ENCODE results near the gene CSTPP1. TPM values are rescaled to one million over a fixed set of nuclear protein-coding genes. Genes with fewer than 3 reads are reported as not detected.

Gene CSTPP1
- total and polyA plus RNA-seq, 5 experiments from 2014 or later: 13.2 to 20.4 (median 16.1) TPM

- Mint-ChIP-seq H3K4me3 (no peak overlapping the region), H3K4me1 (no peaks in the 10 kb centered on the region), H3K27me3 (no peaks in the 10 kb centered on the region), H3K9me3 (no peaks in the 10 kb centered on the region), H3K27ac (peak overlapping the region in 1 of 10 donors; percentile 76), H3K36me3 (peaks cover 0 to 2% (median 0%) of the 10 kb centered on the region in 3 donors)
- ATAC-seq (no peak), DNase-seq (no peak)
- POLR2A ChIA-PET: no interaction called here
Measured at GRCh38 chr11:47125083-47125482, 188.5 kb downstream of the CSTPP1 start.

DNA sequence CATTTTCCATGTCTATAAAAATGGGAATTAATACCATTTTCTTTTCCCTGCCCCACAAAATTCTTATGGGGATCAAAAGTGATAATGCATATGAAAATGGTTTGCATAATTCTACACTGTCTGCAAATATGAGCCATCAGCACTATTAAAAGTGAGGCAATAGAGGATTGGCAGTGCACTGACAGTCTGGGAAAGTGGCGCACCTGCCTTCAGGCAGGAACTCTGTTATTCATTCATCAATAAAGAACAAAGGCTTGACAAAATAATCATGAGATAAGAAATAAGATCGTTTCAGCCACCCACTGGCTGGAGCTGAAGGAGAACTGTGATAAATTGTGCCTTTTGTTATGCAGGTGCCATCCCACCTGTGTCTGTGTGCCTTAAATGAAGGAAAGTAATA is 190.7 kb downstream of the CSTPP1 start:
- ATAC-seq: no peak
- Mint-ChIP-seq H3K4me3 (no peak overlapping the region), H3K36me3 (peaks cover 0 to 2% (median 0%) of the 10 kb centered on the region in 3 donors), H3K27ac (no peak overlapping the region), H3K9me3 (no peaks in the 10 kb centered on the region), H3K4me1 (peaks cover 0 to 2% (median 0%) of the 10 kb centered on the region in 4 donors), H3K27me3 (no peaks in the 10 kb centered on the region)
- POLR2A ChIA-PET: no interaction called here
- no peak for DNase-seq

GRCh38 chr11:47130543-47130942 is 194.0 kb downstream of the CSTPP1 start:
- H3K27ac Mint-ChIP-seq: no peak overlapping the region
- ATAC-seq: no peak
- no peak overlapping the region for H3K4me3 Mint-ChIP-seq
- POLR2A ChIA-PET: no interaction called here
- H3K4me1 Mint-ChIP-seq: peaks cover 0 to 2% (median 0%) of the 10 kb centered on the region in 4 donors
- no peaks in the 10 kb centered on the region for H3K36me3 Mint-ChIP-seq
- no peak for DNase-seq
- no peaks in the 10 kb centered on the region for H3K9me3 Mint-ChIP-seq
- no peaks in the 10 kb centered on the region for H3K27me3 Mint-ChIP-seq

- DNase-seq (no peak), ATAC-seq (no peak)
- no peaks in the 10 kb centered on the region for H3K36me3 Mint-ChIP-seq
- POLR2A ChIA-PET: no interaction called here
- H3K27ac Mint-ChIP-seq: no peak overlapping the region
- H3K4me1 Mint-ChIP-seq: peaks cover 0 to 2% (median 0%) of the 10 kb centered on the region in 4 donors
- H3K4me3 Mint-ChIP-seq: no peak overlapping the region
- H3K9me3 Mint-ChIP-seq: no peaks in the 10 kb centered on the region
- no peaks in the 10 kb centered on the region for H3K27me3 Mint-ChIP-seq
Measured at GRCh38 chr11:47131136-47131535, 194.6 kb downstream of the CSTPP1 start.

GRCh38 chr11:47132490-47132889 is 195.9 kb downstream of the CSTPP1 start:
- peaks cover 0 to 2% (median 0%) of the 10 kb centered on the region in 4 donors for H3K4me1 Mint-ChIP-seq
- H3K4me3 Mint-ChIP-seq: no peak overlapping the region
- DNase-seq: no peak
- no peaks in the 10 kb centered on the region for H3K27me3 Mint-ChIP-seq
- no peak for ATAC-seq
- peaks cover 0 to 10% (median 6%) of the 10 kb centered on the region in 3 donors for H3K36me3 Mint-ChIP-seq
- H3K9me3 Mint-ChIP-seq: no peaks in the 10 kb centered on the region
- POLR2A ChIA-PET: no interaction called here
- no peak overlapping the region for H3K27ac Mint-ChIP-seq

- Mint-ChIP-seq H3K4me1 (peaks cover 0 to 2% (median 0%) of the 10 kb centered on the region in 4 donors), H3K36me3 (peaks cover 0 to 15% (median 11%) of the 10 kb centered on the region in 3 donors), H3K4me3 (no peak overlapping the region), H3K27me3 (no peaks in the 10 kb centered on the region), H3K27ac (no peak overlapping the region), H3K9me3 (no peaks in the 10 kb centered on the region)
- POLR2A ChIA-PET: no interaction called here
- ATAC-seq: no peak
- no peak for DNase-seq
Measured at GRCh38 chr11:47132981-47133380, 196.4 kb downstream of the CSTPP1 start.

DNA sequence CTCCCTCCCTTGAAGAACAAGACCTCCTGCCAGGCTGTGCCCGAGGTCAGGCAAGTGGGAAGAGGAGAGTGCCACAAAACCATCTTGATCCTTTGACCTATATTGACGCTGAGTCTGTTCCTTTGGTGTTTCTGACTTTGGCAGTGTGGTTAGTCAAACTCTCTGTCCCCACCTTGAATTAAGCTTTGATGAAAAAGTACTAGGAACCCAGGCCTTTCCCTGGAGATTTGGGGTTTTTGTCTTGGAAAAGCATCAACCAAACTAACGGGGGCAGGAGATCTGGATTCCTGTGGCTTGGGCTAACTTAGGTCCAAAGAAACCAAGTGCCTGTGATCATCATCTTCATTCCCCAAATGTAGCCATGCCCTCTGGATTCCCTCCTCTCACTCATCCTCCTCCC is 199.8 kb downstream of the CSTPP1 start:
- ATAC-seq (no peak), DNase-seq (no peak)
- Mint-ChIP-seq H3K4me3 (no peak overlapping the region), H3K4me1 (no peaks in the 10 kb centered on the region), H3K27ac (no peak overlapping the region), H3K27me3 (no peaks in the 10 kb centered on the region), H3K36me3 (peaks cover 0 to 24% (median 15%) of the 10 kb centered on the region in 3 donors), H3K9me3 (no peaks in the 10 kb centered on the region)
- POLR2A ChIA-PET: no interaction called here

- H3K9me3 Mint-ChIP-seq: no peaks in the 10 kb centered on the region
- no peaks in the 10 kb centered on the region for H3K4me1 Mint-ChIP-seq
- H3K4me3 Mint-ChIP-seq: no peak overlapping the region
- no peak overlapping the region for H3K27ac Mint-ChIP-seq
- no peak for DNase-seq
- no peak for ATAC-seq
- peaks cover 0 to 24% (median 15%) of the 10 kb centered on the region in 3 donors for H3K36me3 Mint-ChIP-seq
- POLR2A ChIA-PET: no interaction called here
- H3K27me3 Mint-ChIP-seq: no peaks in the 10 kb centered on the region
Measured at GRCh38 chr11:47136921-47137320, 200.4 kb downstream of the CSTPP1 start.

DNA sequence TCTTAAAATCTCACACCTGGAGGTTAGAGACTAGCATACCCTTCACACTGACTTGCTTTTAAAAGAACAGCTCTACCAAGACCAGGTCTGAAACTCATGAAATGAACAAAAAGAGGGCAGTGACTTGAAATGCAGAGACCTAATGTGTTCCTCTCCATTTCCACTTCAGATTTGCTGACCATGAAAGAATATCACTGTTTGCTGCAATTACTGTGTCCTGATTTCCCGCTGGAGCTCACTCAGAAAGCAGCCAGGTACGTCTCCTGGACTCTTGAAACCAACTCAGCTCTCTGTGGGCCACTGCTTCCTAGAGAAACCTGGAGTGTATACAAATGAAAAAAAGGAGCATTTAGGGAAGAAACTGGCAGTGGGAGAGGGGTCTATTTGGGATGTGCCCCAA is 200.9 kb downstream of the CSTPP1 start:
- Mint-ChIP-seq H3K4me3 (no peak overlapping the region), H3K36me3 (peaks cover 0 to 24% (median 15%) of the 10 kb centered on the region in 3 donors), H3K27ac (peak overlapping the region in 1 of 10 donors; percentile 15), H3K4me1 (no peaks in the 10 kb centered on the region), H3K27me3 (no peaks in the 10 kb centered on the region), H3K9me3 (no peaks in the 10 kb centered on the region)
- ATAC-seq (no peak), DNase-seq (no peak)
- POLR2A ChIA-PET: no interaction called here

DNA sequence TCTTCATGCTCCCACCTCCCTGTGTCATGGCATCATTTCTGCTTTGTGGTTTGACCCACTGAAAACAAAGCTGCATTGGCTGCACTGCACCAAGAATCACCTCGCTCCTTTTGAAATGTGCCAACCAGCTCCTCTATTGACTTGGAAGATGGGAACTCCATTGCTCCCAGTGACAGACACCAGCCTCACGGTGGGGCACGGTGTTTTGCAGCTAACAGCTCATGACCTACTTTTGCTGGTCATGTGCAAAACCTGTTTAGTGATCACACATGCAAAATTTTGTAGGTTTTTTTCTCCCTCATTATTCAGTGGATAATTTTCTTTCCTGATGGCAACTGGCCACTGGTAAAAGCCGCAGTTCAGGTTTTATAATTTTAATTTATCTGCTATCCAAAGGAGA is 203.3 kb downstream of the CSTPP1 start:
- Mint-ChIP-seq H3K4me3 (no peak overlapping the region), H3K36me3 (peaks cover 0 to 24% (median 15%) of the 10 kb centered on the region in 3 donors), H3K4me1 (no peaks in the 10 kb centered on the region), H3K27ac (no peak overlapping the region), H3K27me3 (no peaks in the 10 kb centered on the region), H3K9me3 (no peaks in the 10 kb centered on the region)
- ATAC-seq: no peak
- no peak for DNase-seq
- POLR2A ChIA-PET: no interaction called here

DNA sequence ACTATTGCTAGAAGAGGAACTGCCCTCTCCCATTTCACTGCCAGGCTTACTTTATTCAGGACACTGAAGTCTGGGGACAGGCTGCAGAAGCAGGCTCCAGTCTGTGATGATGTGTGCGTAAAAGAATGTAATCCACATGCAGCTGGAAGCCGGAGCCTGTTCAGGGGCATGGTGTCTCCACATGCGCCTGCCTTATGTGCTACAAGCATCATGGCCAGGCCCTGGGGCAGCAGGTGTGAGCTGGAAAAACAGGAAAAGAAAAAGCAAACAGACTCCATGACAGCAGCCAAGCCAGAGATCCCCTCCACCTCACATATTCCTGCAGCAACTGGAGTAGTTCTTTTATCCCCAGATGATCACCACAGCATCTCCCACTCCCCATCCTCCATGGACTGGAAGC is 206.8 kb downstream of the CSTPP1 start:
- no peaks in the 10 kb centered on the region for H3K27me3 Mint-ChIP-seq
- DNase-seq (no peak), ATAC-seq (no peak)
- H3K27ac Mint-ChIP-seq: no peak overlapping the region
- peaks cover 0 to 8% (median 3%) of the 10 kb centered on the region in 3 donors for H3K36me3 Mint-ChIP-seq
- POLR2A ChIA-PET: interaction anchor here (1.1 kb wide), 1 partner anchor 9 kb away, joined by 3 read pairs; no protein-coding TSS in a partner anchor
- H3K9me3 Mint-ChIP-seq: no peaks in the 10 kb centered on the region
- H3K4me3 Mint-ChIP-seq: no peak overlapping the region
- H3K4me1 Mint-ChIP-seq: no peaks in the 10 kb centered on the region

DNA sequence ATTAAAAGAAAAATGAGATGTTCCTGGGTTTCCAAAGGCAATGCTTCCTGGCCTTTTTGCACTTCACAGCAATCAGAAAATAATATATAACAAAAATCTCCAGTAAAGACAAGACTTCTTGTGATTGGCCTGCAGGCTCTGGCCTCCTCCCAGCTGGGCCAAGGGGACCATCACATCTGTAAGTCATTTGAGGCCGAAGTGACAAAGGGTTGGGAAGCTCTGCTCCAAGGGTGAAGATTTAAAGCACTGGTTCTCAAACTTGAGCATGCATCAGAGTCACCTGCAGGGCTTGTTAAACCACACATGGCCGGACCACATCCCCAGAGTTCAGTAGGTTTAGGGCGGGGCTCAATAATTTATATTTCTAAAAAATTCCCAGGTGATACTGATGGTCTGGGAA is 208.0 kb downstream of the CSTPP1 start:
- Mint-ChIP-seq H3K4me3 (no peak overlapping the region), H3K4me1 (no peaks in the 10 kb centered on the region), H3K27ac (no peak overlapping the region), H3K9me3 (no peaks in the 10 kb centered on the region), H3K27me3 (no peaks in the 10 kb centered on the region), H3K36me3 (peaks cover 0 to 5% (median 0%) of the 10 kb centered on the region in 3 donors)
- ATAC-seq (no peak), DNase-seq (no peak)
- POLR2A ChIA-PET: no interaction called here

GRCh38 chr11:47147250-47147649 is 210.7 kb downstream of the CSTPP1 start:
- ATAC-seq: no peak
- no peak for DNase-seq
- Mint-ChIP-seq H3K4me1 (peaks cover 1 to 13% (median 8%) of the 10 kb centered on the region in 4 donors), H3K4me3 (no peak overlapping the region), H3K27me3 (no peaks in the 10 kb centered on the region), H3K27ac (peak overlapping the region in 1 of 10 donors; percentile 5), H3K36me3 (peaks cover 0 to 5% (median 0%) of the 10 kb centered on the region in 3 donors), H3K9me3 (no peaks in the 10 kb centered on the region)
- POLR2A ChIA-PET: interaction anchor here (0.5 kb wide), 1 partner anchor 429 kb away, joined by 4 read pairs; no protein-coding TSS in a partner anchor

- Mint-ChIP-seq H3K9me3 (no peaks in the 10 kb centered on the region), H3K4me3 (no peak overlapping the region), H3K27ac (peak overlapping the region in 1 of 10 donors; percentile 75), H3K4me1 (peaks cover 6 to 17% (median 11%) of the 10 kb centered on the region in 4 donors), H3K36me3 (peaks cover 0 to 5% (median 0%) of the 10 kb centered on the region in 3 donors), H3K27me3 (no peaks in the 10 kb centered on the region)
- DNase-seq: no peak
- POLR2A ChIA-PET: no interaction called here
- ATAC-seq: no peak
Measured at GRCh38 chr11:47147681-47148080, 211.1 kb downstream of the CSTPP1 start.
